CD4-positive, alpha-beta T cell treated with Interleukin-10 for 1 hour (primary cell): ENCODE measurements around the gene EFNA5.
A peak's percentile ranks its signal among the peaks of the same experiment; 100 is the strongest.

Experiments used
- DNase-seq: peaks from one replicate; pipeline ENCODE4 v3.0.0-alpha.2; 2020

EFNA5 gene

DNA sequence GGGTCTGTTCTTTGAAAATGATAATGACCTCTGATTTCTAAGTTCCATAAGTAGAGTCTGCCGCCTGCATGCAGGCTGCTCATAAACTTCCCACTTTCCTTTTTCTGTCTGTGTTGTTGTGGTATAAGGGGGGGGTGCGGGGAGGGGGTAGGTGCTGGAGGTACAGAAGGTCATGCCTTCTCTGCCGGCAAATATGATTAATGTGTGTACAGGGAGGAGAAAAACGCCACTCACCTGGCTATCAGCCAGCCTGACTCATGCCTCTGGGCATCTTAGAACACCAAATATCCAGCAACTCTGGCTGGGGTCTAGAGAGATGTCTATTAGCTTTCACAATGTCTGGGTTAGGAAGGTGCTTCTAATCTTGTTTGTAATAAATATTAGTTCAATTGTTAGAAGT is 128.3 kb downstream of the EFNA5 start:
- no peak for DNase-seq

DNA sequence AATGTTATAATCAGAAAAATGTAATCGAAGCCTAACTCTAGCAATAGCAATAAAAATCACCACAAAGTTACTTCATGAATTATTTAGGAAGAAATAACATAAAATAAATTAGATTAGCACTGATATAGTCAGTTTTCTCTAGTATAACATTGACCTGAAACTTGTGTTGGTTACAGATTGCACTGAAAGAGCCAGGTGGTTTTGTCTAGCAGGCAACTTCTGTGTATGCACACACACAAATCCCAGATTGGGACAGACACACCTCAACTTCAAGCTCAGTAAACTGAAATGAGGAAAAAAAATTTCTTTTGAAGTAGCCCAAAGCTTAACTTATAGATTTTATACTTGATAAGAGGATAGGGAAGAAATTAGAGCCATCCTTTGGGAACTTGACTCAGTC is 129.3 kb downstream of the EFNA5 start:
- DNase-seq = no peak

DNA sequence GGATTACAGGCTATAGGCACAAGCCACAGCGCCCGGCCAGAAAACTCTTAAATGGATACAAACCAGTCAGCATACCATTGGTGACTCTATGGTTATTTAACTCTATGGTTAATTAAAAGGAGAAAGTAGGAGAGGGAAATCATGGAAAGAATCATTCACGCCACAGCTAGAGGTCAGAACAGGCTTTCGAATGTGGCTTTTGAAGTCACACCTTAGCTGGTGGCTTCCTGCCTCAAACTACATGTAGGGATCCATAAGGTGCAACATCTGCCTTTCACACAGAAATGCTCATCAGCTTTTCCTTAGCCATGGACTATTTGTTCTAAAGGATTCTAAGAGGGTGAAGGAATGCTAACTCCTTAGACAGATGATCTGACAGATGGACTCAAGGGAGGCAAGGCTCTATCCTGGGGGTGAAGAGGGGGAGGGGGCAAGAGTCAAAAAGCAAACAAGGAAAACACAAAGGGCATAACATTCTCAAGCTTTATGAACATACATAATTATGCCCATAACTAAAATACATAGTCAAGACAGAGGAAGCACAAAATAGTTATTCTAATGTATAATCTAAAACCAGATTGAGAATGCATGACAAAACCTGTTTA is 130.9 kb downstream of the EFNA5 start:
- DNase-seq = peak; percentile 8

DNA sequence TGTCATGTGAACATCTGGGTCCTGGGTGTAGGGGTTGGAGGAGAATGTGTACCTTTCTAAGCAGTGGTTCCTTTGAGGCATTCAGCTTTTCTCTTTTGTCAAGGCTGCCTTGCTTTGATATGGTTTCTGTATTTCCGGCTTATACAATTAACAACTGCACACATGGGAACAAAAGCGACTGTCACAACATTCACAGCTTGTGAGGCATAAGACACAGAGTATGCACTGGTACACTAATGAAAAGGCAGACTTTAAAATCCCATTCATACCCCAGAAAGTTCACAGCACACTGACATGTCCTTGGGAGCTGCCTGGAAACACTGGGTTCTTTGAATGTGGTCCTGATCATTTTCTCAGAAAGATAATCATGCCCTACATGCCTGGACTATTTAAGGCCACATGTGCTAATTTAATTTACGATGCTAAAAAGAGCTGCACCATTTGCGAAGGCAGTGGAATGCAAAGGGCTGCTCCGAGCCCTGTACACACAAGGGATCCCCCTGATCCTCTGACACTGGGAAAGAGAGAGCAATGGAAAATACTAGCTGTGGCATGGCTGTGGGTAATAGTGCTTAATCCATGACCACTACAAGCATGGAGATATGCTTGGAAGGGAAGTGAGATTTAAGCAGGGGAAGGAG is 131.8 kb downstream of the EFNA5 start:
- no peak for DNase-seq

DNA sequence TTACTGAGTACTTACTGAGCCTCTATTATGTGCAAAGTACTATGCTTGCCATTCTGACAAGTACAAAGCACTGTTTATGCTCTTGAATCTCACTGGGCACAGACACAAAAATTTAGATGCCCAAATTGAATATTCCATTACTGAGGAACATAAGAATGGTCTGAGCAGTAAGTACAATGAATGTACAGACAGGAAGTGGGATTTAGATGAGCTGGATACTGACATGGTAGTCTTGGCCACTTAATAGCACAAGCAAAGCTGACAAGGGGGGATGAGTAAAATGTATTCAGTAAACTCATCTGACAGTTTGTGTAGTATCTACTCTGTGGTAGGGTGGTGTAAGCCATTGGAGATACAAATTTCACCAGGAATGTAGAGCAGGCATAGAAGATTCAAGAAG is 132.4 kb downstream of the EFNA5 start:
- no peak for DNase-seq

DNA sequence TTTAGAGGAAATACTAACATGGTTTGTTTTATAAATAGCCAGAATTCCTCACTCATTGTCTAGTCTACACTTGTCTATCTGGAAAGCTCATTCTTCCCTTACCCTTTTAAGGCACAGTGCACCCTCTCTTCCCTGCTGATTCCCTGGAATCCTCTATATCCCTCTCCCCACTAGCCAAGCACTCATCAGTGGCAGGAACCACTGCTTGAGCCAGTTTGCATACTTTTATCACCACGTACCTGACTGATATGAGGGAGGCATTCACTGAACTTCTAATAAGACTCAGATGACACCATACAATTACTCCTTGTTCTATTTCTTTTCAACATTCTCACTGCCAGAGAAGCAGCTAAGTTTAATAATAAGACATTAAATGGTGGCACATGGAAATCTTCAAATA is 134.9 kb downstream of the EFNA5 start:
- DNase-seq = no peak

DNA sequence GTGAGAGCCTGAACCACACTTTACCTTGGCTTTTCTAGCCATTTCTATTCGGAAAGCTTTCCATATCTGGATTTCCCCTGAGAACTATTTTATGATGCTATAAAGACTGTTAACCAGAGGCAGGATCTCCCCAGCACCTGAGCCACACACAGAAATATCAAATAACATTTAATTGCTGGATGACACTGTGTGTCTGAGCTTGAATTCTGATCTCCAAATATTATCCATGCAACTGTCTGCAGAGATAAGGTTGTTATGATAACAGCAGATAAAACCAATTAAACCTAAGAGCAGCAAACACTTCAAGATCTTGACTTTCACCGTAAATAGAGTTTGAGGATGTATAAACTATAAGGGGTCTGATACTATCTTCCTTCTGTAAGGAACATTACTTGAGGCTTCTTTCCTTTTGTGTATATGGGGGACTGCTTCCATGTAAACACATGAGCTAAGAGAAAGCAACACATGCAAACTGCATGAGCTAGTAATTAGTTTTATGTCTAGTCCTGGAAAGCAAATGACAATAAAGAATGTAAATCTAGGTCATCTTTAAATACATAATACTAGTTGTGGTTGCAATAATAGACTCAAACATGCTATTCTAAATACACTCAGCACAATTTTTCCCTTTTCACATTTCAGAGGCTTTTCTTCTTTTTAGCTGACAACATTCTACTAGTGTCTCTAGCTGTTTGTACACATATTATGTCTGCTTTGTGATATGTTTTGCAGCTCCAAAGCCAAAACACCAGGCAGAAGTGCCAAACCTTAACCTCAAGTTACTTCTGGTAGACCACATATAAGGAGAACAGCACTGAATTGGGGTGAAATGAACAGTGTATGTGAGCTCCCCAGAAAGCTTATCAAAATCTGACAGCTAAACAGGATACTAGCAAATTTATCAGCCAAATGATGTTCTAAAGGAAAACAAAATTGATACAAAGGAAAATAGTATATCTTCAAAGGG is 136.5 kb downstream of the EFNA5 start:
- DNase-seq = peak; percentile 18

DNA sequence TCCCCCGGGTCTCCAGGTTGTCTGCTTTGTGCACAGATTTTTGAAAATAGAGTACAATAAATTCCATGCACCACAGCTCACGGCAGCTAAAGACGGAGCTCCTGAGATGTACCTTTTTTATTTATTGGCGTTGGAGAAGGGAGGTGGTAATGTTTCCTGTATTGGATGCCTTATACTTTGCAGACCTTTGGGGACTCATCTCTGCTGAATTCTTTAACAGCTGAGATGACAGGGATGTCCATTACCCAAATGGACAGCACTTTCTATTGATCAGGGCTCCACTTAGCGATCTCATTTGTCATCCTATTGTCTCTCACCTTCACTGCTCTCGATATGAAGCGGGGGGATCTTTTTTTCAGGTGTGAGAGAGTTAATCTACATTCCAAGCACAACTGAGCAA is 137.8 kb downstream of the EFNA5 start:
- DNase-seq = no peak

DNA sequence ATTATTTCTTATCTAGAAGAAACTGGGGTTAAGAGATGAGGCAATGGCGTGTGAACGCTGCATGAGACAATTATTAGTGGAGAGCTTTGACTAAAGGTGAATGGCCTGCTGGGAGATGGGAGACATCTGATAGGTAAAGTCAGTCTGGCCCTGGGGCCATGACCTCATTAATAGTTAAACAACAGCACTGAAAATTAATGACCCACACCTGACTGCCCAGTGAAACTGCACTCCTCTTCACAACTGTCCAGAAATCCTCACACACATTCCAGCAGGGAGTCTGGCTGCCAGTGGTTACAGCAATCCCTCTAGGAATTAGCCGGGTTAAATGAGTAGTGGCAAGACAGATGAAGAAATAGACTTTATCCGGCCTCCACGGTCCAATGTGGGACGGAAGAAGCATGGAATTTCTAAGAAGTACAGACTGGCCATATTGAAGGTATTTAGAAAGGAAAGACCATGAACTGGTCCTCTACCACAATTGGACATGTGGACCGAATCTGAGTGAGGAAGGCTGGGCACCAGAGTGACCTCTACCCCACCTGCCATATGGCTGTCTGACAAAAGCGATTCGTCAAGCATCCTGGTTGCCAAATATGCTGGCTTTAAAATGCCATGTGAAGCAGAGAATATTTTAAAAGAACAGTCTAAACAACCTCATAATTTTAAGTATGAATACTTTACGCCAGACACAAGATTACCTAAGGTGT is 138.4 kb downstream of the EFNA5 start:
- DNase-seq = no peak

DNA sequence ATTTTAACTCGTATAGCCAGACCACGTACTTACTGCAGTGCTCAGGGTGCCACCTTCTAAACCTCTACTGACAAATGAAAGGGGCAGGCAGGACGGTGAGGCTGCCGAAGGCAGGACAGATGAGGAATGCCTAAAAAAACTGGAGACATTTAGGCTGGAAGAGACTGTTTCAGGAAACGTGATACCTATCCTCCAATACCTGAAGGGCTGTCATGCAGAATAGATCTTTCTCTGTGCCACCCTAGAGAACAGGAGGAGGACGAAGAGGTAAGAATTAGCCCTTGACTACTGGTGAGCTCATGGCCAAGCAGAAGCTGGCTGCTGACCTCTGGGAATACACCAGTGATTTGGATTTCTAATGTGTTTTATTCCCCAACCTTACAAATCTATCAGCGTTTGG is 139.4 kb downstream of the EFNA5 start:
- no peak for DNase-seq

DNA sequence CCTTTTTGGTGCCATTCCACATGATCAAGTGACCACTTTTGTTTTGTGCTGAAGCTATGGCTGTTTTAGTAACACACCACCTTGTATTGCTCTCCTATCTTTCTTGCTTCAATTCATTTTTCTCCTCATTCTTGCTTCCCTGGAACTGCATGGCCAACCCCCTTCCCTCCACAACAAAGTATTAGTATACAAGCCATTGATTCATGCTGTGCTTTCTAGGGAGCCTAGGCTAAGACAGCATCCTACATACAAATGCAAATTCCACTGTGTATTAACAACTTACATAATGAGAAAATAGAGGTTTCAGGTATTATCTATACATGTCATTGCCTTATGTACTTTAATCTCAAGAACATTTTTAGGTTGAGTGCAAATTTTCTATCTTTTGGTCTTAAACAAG is 141.1 kb downstream of the EFNA5 start:
- DNase-seq = no peak

DNA sequence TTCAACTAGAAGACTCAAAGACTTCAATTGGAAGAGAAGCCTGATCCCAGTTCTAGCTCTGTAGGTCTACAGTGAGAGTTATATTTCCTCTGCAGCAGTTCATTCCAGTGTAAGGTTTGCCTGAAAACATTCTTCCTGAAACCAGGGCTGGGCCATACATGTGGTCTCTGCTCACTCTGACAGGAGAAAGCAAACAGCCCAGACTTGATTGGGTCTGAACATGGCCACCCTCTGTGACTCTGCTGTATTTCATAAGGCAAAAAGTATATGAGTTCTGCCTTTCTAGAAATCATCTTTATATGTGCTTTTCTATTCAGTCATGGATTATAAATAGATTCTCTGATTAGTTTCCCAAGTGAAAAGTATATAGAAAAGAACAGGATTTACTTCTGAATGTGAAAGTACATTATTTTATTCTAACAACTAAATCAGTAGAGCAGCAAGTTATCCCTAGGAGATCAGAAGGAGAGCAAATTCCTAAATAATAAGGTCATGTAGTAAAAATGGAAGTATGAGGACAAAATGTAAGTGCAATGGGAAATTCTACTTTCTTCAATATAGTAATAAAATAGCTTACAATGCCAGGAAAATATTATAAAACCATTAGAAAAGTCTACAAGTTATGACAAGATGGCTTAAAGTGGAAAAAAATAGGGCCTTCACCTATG is 144.3 kb downstream of the EFNA5 start:
- DNase-seq = no peak

DNA sequence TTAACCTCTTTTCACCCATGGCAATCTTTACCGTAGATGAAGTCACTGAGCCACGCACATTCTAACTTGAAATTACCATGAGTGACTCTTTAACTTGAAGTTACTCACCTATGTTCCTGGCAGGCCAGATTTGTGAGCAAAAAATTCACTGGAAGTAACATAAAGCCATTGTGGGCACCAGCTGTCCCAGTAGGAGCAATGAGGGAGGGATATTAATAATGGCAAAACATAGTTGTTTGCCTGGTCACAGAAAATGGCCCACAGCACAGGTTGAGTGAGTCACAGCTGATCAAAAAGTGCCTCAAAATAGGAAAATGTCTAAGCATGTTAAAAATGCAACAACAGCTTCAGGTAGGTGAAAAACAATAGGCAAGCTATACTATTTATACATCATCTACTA is 146.6 kb downstream of the EFNA5 start:
- no peak for DNase-seq

DNA sequence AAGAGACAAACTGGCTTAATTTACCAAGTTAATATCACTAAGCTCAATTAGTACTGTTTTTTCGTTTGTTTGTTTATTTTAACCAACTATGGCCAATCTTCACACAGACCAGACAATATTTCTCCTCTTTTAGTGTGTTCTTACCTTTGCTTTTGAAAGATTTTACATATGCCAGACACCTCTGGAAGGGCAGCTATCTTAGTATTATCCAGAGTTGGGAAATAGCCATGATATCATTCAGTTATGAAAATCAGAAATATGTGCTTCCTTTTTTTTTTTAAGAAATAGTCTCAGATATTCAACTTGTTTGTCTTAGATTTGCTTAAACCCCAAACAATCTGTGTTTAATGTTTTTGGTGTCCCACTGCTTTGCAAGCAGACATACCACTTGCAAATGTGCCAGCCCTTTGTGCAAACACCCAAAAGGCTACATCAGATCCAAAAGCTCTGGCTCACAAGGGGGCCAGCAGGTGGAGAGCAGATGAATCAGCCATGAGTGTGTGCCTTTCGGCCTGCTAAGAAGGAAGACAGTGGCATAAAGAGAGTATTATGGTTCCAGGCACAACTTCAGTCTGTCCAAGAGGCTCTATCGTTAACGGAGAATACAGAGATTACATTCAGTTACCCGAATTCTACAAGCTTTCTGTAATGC is 147.6 kb downstream of the EFNA5 start:
- DNase-seq = no peak

DNA sequence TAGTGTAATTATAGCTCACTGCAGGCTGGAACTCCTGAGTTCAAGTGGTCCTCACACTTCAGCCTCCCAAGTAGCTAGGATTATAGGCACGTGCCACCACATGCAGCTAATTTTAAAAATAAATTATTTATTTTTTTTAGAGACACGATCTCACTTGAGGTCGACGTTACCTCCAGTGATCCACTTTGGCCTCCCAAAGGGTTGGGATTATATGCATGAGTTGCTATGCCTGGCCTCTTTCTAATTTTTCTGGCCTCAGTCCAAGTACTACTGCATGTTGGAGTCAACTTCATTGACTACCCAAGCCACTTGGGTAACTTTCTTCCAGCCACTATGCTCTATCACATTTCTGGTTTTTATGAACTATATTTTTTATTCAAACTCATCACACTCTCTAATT is 148.3 kb downstream of the EFNA5 start:
- no peak for DNase-seq

DNA sequence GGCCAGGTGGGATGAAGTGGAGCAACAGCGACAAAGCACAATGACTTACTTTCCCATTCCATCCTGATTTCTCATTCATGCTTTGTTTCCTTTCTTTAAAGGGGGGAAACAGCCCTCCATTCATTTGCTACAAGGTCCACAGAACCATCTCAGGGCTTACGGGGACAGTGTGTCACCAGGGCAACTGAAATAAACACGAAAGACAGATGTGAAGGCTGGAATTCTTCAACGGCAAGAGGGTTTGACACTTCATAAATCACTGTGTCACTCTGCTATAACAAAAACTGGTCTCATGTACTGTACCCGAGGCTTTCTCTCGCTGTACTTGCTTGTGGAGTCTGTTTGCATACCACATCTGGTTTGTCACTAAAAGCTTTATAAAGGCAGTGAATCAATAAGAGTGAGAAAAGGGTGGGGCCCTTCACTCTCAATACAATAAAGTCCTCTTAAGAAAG is 150.8 kb downstream of the EFNA5 start:
- peak; percentile 16 for DNase-seq

DNA sequence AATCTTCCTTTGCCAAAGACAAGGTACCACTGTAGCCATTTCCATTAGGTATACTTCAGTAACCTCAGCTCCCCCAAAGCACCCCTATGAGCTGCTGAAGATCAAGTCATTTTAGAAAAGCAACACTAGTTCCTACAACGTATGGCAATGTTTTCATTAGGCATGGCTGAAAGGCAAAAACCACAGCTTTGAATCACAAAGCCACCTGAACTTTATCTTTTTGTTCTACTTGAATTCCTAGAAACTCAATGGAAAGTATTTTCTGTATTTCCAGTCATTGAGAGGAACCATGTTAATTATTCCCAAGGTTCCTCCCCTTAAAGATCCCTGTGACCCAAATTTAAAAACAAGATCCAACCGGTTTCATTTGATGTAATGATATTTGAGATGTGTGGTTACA is 152.1 kb downstream of the EFNA5 start:
- DNase-seq = no peak

DNA sequence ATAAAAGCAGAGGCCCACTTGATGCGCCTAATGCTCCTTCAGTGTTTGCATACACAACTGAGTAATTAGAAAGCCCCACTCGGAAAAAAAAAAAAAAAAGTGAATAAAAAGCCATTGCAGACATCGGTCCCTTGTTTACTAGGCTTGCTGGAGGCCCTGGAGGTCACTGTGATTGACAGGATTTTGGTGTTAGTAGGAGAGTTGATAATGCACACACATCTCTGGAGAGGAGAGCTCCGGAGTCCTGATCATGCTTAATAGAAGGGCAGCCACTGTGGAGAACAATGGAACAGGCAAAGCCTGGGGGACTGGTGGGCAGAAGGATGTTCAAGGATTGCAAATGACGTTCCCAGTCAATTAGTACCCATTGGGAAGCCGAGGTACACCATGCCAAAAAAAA is 152.5 kb downstream of the EFNA5 start:
- no peak for DNase-seq

DNA sequence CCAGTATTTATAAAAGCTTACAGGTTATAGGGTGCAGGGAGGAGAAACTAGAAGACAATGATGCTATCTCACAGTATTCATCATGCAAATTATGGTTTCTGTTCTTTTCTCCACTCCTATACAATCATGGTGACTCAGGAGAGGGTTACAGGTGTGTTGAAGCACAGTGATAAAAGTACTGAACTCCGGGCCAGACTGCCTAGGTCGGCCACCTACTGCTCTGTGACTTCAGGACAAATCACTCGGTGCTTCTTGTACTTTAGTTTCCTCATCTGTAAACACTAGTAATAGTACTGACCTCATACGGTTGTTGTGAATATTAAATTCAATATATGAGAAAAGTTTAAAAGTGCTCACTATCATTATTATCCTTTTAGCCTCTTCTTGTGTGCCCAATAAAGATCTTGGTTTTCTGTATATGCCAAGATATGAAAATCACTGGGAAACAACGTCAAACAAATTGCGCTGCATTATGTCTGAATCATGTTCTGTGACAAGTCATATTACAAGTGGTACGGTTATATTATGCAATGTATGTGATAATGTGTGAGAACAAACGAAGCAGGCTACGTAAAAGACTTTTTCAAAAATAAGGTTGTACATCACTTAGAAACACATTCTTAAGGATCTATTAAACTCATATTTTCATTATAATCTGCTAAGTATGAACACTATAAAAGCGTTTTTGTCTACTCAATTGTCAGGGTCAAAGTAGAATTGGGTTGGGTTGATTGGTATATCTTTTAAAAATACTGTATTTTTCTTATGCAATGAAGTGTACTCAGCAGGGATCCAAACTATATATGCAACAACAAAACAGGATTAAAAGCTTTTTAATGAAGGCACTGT is 153.3 kb downstream of the EFNA5 start:
- no peak for DNase-seq

DNA sequence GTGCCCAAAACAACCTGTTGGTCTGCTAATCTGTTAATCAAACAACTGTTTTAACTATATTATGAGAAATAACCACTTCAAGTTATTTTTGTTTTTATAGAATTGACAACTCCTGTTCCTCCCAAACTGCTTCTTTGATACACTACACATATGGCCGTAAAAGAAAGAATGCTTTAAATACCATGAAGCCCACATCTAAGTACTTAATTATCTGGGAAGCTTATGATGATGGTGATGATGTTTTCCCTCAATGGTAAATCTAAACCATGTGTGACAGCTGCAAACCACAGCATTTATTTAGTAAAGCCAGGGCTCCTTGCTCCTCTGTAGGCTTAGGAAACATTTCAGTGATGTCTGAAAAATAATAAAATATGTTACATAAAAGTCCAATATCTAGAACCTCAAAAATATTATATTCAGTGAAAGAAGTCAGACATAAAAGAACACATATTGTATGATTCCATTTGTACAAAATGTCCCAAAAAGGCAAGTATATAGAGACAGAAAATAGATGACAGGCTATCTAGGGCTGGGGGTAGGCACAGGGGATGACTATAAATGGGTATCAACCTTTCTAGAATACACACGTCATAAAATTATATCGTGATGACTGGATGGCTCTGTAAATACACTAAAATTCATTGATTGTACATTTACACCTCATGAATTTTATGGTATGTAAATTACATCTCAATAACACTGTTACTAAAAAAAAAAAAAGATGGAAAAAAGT is 154.1 kb downstream of the EFNA5 start:
- DNase-seq = no peak
